ENCODE measurements around the gene KCNJ10.
"Not testable (repeated sequence)": the region's sequence is repeated elsewhere in the genome, so short reads cannot be mapped to it uniquely, and the experiment has no call there.

KCNJ10 gene

GRCh38 chr1:160069460-160070231, at the start of gene KCNJ10:
Gene KCNJ10 (minus strand): TSS chr1:160070160. CDS start chr1:160042532, 27,628 bp downstream.
- no peak for DNase-seq (ENCODE audit: low read depth in 1 of 2, low spot score in 1 of 2)

GRCh38 chr1:160118928-160119327, 49.0 kb upstream of the KCNJ10 start:
- no peak for DNase-seq (ENCODE audit: low read depth in 1 of 2, low spot score in 1 of 2)

GRCh38 chr1:160117709-160118183, 47.8 kb upstream of the KCNJ10 start:
- DNase-seq (ENCODE audit: low read depth in 1 of 2, low spot score in 1 of 2) = no peak

- DNase-seq (ENCODE audit: low read depth in 1 of 2, low spot score in 1 of 2) = no peak
Measured at GRCh38 chr1:160117300-160117699, 47.3 kb upstream of the KCNJ10 start.

- no peak for DNase-seq (ENCODE audit: low read depth in 1 of 2, low spot score in 1 of 2)
Measured at GRCh38 chr1:160116283-160117147, 46.6 kb upstream of the KCNJ10 start.

GRCh38 chr1:160115545-160116282, 45.8 kb upstream of the KCNJ10 start, which contains the start of gene ATP1A2:
Gene ATP1A2 (plus strand): TSS chr1:160115759. CDS start chr1:160115862, 103 bp downstream.
- DNase-seq (ENCODE audit: low read depth in 1 of 2, low spot score in 1 of 2) = no peak

- DNase-seq (ENCODE audit: low read depth in 1 of 2, low spot score in 1 of 2) = no peak
Measured at GRCh38 chr1:160114085-160114484, 44.1 kb upstream of the KCNJ10 start.

- DNase-seq (ENCODE audit: low read depth in 1 of 2, low spot score in 1 of 2) = no peak
Measured at GRCh38 chr1:160113407-160113806, 43.4 kb upstream of the KCNJ10 start.

GRCh38 chr1:160112357-160112756, 42.4 kb upstream of the KCNJ10 start:
- DNase-seq (ENCODE audit: low read depth in 1 of 2, low spot score in 1 of 2) = no peak

GRCh38 chr1:160111462-160111861, 41.5 kb upstream of the KCNJ10 start:
- not testable (repeated sequence) for DNase-seq (ENCODE audit: low read depth in 1 of 2, low spot score in 1 of 2)

GRCh38 chr1:160109686-160110085, 39.7 kb upstream of the KCNJ10 start:
- no peak for DNase-seq (ENCODE audit: low read depth in 1 of 2, low spot score in 1 of 2)

GRCh38 chr1:160108888-160109662, 39.1 kb upstream of the KCNJ10 start:
- DNase-seq (ENCODE audit: low read depth in 1 of 2, low spot score in 1 of 2) = no peak

- DNase-seq (ENCODE audit: low read depth in 1 of 2, low spot score in 1 of 2) = no peak
Measured at GRCh38 chr1:160107512-160107911, 37.6 kb upstream of the KCNJ10 start.

- no peak for DNase-seq (ENCODE audit: low read depth in 1 of 2, low spot score in 1 of 2)
Measured at GRCh38 chr1:160105155-160105554, 35.2 kb upstream of the KCNJ10 start.

GRCh38 chr1:160104486-160104885, 34.5 kb upstream of the KCNJ10 start:
- DNase-seq (ENCODE audit: low read depth in 1 of 2, low spot score in 1 of 2) = no peak

- no peak for DNase-seq (ENCODE audit: low read depth in 1 of 2, low spot score in 1 of 2)
Measured at GRCh38 chr1:160103658-160104408, 33.9 kb upstream of the KCNJ10 start.

- DNase-seq (ENCODE audit: low read depth in 1 of 2, low spot score in 1 of 2) = no peak
Measured at GRCh38 chr1:160101717-160102522, 32.0 kb upstream of the KCNJ10 start.

- DNase-seq (ENCODE audit: low read depth in 1 of 2, low spot score in 1 of 2) = peak; percentile 37 to 58
Measured at GRCh38 chr1:160101037-160101716, 31.2 kb upstream of the KCNJ10 start.

Data from stimulated activated CD4-positive, alpha-beta T cell treated with anti-CD3 and anti-CD28 coated beads, Interleukin-15, amount 100 ng/mL, for 1 hour (primary cell).